NCI-H1417 (cell line): ENCODE results near the gene B4GALT2.
A peak's percentile ranks its signal among the peaks of the same experiment; 100 is the strongest.

ENCODE experiments used
- DNase-seq, 3 experiments: peaks; one replicate each; lab custom pipeline; 2025; lab: John Stamatoyannopoulos, UW

Gene B4GALT2

DNA sequence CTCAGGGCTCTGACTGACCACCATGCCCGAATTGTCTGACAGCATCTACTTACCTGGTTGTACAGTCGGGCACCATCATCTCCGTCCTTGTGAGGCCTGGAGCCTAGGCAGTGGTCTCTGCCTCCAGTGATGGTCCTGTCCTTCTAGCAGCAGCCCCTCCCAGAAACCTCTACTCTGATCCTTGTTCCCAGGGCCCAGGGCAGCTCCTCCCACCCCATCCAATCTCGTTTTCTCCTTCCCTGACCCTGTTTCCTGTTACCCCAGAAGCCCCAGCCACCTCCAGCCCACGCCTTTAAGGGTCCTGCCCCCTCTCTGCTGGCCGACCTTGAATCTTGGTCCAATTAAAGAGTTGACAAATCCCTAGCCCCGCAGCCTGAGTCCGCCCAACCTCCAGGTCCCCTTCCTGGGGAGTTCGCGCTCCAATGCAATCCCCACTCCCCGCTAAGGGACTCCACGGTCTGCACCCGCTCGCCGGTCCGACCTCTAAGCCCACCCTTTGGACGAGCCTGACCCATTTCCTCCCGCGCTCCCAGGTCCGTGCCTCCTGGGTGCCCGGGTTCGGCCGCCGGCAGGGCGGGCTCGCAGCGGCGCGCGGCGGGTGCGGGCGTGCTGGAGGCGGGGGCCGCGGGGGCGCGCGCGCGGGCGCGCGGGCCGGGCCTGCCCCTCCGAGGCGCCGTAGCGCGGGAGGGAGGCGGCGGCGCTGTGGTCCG, at the start of gene B4GALT2:
TSS of gene B4GALT2 (plus strand) at position 660 of the 710 bp plus-strand sequence. CDS start 1,951 bp downstream, outside the sequence.
- DNase-seq: peak; percentile 50 to 67 (median 56)

- DNase-seq: peak in 1 of 3 experiments; percentile 9
Measured at GRCh38 chr1:43930168-43930948, 48.7 kb upstream of the B4GALT2 start.

DNA sequence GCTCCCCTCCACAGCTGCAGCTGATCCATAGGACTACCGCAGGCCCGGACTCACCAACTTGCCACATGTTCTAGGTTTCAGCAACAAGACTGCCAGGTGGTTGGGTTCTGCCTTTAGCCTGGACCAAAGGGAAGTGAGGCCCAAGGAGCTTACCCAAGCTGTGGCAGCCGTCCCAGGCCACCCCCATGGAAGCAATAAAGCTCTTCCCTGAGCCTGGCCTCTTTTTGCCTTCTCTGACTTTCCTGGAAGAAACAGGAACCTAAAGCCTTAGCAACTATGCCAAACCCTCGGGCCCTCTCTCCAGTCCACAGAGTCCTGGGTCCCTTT, 48.1 kb upstream of the B4GALT2 start:
- no peak for DNase-seq

DNA sequence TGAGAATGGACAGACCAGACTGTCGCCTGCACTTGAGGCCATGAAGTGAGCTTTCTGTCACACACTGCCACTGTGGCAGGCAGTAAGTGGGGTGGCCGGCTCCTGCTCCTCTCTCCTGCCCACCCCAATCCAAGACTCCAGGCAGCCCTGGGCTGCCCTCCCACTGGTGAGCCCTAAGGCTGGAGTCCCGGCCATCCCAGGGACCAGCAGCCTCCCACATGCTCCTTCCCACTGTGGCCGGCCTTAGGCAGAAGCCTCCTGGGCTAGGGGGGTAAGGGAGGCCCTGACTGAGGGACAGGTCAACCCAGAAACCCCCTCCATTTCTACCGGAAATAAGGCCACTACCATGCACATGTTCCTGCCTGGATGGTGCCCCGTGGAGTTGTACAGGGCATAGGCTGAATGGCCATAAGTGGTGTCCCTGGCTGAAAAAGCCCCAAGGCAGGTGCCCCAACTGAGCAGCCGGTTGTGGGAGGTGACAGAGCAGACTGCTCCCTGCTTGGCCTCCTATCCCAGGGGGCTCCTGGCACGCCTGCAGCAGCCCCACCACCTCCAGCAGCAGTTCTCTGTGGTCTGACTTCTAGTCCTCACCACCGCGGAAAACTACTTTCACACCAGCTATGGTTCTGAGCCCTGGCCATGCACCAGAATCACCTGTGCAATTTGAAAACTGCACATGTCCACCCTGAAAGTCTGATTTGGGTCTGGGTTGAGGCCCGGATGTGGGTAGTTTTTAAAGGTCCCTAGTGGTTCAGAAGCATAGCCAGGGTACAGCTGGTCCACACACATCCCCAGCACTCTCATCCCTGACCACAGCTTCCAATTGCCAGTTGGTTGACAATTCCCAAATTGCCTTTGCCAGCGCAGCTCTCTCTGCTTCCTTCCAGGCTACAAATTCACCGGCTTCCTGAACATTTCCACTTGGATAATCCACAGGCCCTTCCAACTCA, 47.0 kb upstream of the B4GALT2 start:
- DNase-seq: no peak

- DNase-seq: peak in 2 of 3 experiments; percentile 57 to 72
Measured at GRCh38 chr1:43932786-43933385, 46.1 kb upstream of the B4GALT2 start.

DNA sequence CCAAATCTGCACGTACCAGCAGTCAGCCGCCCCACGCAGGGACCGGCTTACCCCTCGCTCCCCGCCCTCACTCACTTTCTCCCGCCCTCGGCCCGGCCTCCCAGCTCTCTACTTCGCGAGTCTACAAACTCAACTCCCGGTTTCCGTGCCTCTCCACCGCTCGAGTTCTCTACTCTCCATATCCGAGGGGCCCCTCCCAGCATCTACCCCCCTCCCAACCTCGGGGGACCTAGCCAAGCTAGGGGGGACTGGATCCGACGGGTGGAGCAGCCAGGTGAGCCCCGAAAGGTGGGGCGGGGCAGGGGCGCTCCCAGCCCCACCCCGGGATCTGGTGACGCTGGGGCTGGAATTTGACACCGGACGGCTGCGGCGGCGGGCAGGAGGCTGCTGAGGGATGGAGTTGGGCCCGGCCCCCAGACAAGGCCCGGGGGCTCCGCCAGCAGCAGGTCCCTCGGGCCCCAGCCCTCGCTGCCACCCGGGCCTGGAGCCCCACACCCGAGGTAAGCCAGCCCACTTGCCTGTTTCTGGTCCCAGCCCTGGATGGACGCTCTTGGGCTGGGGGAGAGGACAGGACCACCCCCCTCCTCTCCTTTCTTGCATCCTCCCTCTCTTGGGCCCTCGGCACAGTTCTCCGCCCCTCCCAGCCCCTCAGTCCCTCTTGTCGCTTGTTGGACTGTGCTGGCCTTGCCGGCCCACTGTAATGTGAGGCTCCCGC, 45.5 kb upstream of the B4GALT2 start, which contains the start of gene ARTN:
TSS of gene ARTN (plus strand) at position 416 of the 715 bp plus-strand sequence. CDS start 1,856 bp downstream, outside the sequence.
- DNase-seq: peak; percentile 33 to 69 (median 59)

DNA sequence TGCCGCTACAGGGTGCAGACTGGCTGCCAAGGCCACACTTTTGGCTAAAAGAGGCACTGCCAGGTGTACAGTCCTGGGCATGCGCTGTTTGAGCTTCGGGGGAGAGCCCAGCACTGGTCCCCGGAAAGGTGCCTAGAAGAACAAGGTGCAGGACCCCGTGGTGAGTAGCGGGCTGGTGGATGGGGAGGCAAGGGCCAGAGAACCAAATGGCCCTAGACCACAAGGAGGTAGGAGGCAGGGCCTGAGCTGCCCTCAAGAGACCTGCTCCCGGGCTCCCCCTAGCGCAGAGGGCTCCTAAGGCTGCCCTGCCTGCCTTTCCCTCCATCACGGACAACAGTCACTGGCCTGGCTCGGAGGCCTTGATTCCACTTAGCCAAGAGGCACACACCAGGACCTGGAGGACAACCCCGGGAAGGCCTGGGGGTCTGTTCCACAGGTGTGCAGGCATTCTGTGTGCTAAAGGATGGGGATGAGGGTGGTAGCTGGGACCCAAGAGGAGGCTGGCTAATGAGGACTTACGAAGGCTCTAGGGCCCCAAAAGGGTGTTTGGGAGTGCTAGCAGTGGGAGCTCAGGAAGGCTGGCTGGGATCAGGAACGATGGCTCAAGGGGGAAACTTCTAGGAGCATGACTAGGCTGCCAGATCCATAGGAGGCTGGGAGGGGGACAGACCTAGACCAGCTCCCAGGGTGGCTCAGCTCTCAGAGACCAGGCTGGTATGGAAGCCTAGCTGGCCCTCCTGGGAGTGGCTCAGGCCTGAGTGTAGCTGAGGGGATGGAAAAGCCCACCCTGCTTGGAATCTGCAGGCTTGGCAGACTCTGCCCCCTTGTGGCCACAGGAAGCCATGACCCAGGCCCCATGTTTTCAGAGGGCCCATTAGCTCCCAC, 44.7 kb upstream of the B4GALT2 start:
- peak; percentile 42 to 77 (median 59) for DNase-seq

- no peak for DNase-seq
Measured at GRCh38 chr1:43934986-43935324, 44.1 kb upstream of the B4GALT2 start.

DNA sequence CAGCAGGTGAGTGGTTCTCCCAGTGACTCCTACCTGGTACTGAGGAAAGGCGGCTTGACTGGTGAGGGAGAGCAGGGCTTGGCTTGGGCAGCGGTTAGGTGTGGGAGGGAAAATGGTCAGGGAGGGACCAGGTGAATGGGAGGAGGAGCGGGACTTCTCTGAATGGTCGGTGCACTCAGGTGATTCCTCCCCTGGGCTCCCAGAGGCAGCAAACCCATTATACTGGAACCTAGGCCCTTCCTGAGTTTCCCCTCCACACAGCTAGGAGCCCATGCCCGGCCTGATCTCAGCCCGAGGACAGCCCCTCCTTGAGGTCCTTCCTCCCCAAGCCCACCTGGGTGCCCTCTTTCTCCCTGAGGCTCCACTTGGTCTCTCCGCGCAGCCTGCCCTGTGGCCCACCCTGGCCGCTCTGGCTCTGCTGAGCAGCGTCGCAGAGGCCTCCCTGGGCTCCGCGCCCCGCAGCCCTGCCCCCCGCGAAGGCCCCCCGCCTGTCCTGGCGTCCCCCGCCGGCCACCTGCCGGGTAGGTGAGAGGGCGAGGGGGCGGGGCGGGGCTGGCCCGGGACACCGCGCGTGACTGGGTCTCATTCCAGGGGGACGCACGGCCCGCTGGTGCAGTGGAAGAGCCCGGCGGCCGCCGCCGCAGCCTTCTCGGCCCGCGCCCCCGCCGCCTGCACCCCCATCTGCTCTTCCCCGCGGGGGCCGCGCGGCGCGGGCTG, 43.1 kb upstream of the B4GALT2 start:
- DNase-seq: peak in 2 of 3 experiments; percentile 52 to 57

DNA sequence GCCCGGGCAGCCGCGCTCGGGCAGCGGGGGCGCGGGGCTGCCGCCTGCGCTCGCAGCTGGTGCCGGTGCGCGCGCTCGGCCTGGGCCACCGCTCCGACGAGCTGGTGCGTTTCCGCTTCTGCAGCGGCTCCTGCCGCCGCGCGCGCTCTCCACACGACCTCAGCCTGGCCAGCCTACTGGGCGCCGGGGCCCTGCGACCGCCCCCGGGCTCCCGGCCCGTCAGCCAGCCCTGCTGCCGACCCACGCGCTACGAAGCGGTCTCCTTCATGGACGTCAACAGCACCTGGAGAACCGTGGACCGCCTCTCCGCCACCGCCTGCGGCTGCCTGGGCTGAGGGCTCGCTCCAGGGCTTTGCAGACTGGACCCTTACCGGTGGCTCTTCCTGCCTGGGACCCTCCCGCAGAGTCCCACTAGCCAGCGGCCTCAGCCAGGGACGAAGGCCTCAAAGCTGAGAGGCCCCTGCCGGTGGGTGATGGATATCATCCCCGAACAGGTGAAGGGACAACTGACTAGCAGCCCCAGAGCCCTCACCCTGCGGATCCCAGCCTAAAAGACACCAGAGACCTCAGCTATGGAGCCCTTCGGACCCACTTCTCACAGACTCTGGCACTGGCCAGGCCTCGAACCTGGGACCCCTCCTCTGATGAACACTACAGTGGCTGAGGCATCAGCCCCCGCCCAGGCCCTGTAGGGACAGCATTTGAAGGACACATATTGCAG, 42.4 kb upstream of the B4GALT2 start:
- peak; percentile 14 to 80 (median 79) for DNase-seq

GRCh38 chr1:43937179-43937865, 41.7 kb upstream of the B4GALT2 start:
- DNase-seq: no peak

DNA sequence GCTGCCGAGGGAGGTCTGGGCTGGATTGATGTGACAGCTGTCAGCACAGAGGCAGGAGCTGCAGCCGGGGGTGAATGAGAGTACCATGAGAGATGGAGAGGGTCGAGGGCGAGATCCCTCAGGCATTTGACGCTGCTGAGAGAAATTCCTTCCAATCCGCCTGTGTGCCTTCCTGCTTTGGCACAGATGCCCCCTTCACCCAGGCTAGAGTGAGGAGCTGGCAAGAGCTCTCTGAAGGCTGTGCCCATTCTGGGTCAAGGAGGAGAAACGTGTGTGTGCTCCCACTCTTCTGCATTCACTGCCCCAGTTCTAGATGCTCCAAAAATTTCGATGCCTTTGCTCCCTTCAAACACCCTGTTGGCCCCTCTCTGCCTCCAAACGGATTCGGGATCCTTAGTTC, 40.6 kb upstream of the B4GALT2 start:
- DNase-seq: no peak

- no peak for DNase-seq
Measured at GRCh38 chr1:43938892-43939587, 40.0 kb upstream of the B4GALT2 start.

- DNase-seq: no peak
Measured at GRCh38 chr1:43942411-43942810, 36.6 kb upstream of the B4GALT2 start.

GRCh38 chr1:43944860-43945259, 34.1 kb upstream of the B4GALT2 start:
- no peak for DNase-seq

DNA sequence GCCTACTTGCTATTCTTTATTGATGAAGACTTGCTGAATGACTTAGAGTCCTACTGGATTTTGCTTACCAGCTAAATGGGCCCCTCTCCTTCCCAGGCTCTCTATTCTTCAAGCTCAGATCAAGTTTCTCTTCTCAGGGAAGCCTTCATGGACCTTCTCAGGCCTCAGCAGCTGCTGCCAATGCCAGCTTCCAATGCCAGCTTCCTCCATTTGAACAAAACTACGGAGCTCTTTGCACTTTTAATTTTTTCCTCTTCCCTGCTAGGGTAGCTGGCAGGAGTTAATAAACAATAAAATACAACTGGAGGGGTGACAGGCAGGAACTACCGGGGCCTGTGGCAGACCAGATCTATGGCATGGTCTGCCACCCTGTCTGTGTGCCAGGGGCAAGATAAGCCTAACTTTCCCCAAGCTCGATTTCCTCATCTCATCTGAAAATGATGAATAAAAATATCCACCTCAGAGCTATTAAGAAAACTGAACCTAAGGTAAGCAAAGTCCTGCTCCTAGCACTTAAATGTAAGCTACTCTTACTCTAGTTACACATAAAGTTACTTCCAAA, 33.3 kb upstream of the B4GALT2 start:
- DNase-seq: no peak
